NCI-H1417 treated with DMSO at 0.1 percent for 48 hours (cell line): ENCODE results near the gene AK1.
"Not testable (repeated sequence)": the region's sequence is repeated elsewhere in the genome, so short reads cannot be mapped to it uniquely, and the experiment has no call there.

Experiments
- DNase-seq: peaks from one replicate; lab custom pipeline; 2025; lab: John Stamatoyannopoulos, UW

AK1 gene

GRCh38 chr9:127847833-127848755 lies 29.4 kb downstream of the AK1 start:
- DNase-seq = no peak

- no peak for DNase-seq
These were observed 30.3 kb downstream of the AK1 start for GRCh38 chr9:127847178-127847510.

- DNase-seq = no peak
These were observed 30.9 kb downstream of the AK1 start for GRCh38 chr9:127846443-127847177.

GRCh38 chr9:127845619-127846018 lies 31.9 kb downstream of the AK1 start:
- DNase-seq = not testable (repeated sequence)

GRCh38 chr9:127844821-127845359 lies 32.6 kb downstream of the AK1 start:
- DNase-seq = no peak

- no peak for DNase-seq
These were observed 36.2 kb downstream of the AK1 start for GRCh38 chr9:127841087-127841835.

- DNase-seq = no peak
These were observed 38.9 kb downstream of the AK1 start for GRCh38 chr9:127838375-127839078.

GRCh38 chr9:127837346-127837745 lies 40.1 kb downstream of the AK1 start:
- DNase-seq = no peak

- DNase-seq = not testable (repeated sequence)
These were observed 40.9 kb downstream of the AK1 start for GRCh38 chr9:127836561-127836960.

- DNase-seq = no peak
These were observed 41.4 kb downstream of the AK1 start for GRCh38 chr9:127835991-127836516.

GRCh38 chr9:127833555-127833954 lies 43.9 kb downstream of the AK1 start:
- DNase-seq = no peak

- DNase-seq = no peak
These were observed 45.2 kb downstream of the AK1 start for GRCh38 chr9:127832248-127832647.

GRCh38 chr9:127829205-127829906 lies 48.1 kb downstream of the AK1 start:
- no peak for DNase-seq

- DNase-seq = no peak
These were observed 49.0 kb downstream of the AK1 start for GRCh38 chr9:127828262-127829031.

GRCh38 chr9:127826253-127826913 lies 51.1 kb downstream of the AK1 start:
- no peak for DNase-seq

- no peak for DNase-seq
These were observed 52.0 kb downstream of the AK1 start for GRCh38 chr9:127825319-127826051.

- DNase-seq = no peak
These were observed 55.4 kb downstream of the AK1 start for GRCh38 chr9:127822108-127822507.

GRCh38 chr9:127818574-127818973 lies 58.9 kb downstream of the AK1 start:
- DNase-seq = no peak
